ENCODE results near the gene DUSP28.
"Not testable (repeated sequence)": the region's sequence is repeated elsewhere in the genome, so short reads cannot be mapped to it uniquely, and the experiment has no call there.

Gene DUSP28

DNA sequence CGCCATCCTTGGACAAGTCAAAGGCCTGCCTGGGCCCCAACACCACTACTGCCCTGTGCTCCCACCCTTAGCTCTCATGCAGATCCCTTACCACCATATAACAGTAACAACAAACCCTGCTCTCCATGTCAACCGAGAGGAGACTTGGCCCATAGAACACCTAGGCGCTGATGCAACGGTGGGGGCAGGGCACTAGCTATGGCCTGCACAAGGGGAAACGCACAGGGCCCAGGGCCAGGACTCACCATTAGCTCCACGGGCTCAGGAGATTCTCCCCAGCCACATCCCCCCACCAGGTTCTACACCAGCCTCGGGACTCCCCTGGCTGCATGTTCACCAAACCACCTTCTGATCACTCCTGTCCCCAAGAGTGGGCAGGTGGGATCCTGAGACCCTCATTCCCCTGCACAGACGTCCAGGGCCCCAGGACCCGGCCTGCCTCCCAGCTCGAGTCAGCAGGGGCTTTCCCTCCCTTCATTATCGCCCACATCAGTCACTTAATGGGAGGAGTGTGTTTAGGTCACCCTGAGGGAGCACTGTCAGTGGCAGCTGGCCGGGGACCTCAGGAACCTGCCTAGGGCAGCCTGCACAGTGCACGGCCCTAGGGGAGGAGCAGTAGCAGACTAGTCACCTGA, 31.6 kb upstream of the DUSP28 start:
- no peak for DNase-seq

GRCh38 chr2:240529344-240529999, 30.7 kb upstream of the DUSP28 start:
- no peak for DNase-seq

GRCh38 chr2:240530181-240530580, 30.0 kb upstream of the DUSP28 start:
- DNase-seq = no peak

DNA sequence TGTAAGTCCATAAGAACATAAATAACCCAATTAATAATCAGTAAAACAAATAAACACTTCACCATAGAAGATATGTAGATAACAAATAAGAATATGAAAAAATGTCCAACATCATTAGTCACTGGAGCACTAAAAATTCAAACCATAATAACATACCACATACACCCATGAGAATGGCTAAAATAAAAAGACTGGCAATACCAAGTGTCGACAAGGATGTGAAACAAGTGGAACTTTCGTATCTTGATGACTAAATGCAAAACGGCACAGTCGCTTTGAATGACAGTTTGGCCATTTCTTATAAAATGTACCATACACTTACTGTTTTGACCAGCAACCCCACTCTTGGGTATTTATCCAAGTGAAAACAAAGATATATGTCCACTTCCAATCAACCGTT, 29.1 kb upstream of the DUSP28 start:
- DNase-seq = no peak

DNA sequence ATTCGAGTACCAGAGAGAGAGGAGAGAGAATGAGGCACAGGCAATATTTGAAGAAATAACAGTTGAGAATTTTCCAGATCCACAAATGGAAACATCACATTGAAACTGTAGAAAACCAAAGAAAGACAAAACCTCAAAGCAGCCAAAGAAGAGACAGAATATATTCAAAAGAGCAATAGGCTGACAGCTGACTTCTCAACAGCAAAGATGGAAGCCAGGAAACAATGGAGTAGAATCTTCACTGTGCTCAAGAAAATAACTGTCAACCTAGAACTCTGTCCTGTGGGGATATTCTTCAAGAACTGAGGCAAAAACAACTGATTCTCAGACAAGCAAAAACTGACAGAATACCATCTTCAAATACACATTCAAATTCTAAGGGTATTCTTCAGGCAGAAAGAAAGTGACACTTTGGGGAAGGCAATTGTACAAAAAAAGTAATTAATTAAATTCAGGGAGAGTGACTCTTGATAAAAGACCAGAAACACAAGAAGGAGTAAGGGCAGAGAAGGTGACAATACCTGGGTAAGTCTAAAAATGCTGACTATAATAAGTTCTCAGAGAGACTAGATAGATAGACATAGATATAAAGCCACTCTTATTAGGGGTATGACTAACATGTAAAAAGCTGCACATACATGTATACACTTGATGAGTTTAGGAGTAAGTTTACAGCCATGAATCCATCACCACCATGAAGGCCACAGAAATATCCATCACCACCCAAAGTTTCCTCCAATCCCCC, 28.0 kb upstream of the DUSP28 start:
- no peak for DNase-seq

DNA sequence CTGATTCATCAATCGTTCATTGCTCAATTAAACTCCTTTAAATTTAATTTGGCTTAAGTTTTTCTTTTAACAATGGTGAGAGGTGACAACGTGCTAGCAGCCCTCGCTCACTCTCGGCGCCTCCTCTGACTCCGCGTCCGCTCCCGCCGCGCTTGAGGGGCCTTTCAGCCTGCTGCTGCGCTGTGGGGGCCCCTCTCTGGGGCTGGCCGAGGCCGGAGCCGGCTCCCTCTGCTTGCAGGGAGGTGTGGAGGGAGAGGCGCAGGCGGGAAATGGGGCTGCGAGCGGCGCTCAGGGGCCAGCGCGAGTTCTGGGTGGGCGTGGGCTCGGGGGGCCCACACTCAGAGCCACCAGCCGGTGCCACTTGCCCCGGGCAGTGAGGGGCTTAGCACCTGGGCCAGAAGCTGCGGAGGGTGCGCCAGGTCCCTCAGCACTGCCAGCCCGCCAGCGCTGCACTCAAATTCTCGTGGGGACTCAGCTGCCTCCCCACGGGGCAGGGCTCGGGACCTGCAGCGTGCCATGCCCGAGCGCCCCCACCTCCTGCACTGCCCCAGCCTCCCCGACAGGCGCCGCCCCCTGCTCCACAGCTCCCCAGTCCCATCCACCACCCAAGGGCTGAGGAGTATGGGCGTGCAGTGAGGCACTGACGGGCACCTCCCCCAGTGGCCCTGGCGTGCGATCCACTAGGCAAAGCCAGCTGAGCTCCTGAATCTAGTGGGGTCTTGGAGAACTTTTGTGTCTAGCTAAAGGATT, 22.0 kb upstream of the DUSP28 start:
- DNase-seq = no peak

DNA sequence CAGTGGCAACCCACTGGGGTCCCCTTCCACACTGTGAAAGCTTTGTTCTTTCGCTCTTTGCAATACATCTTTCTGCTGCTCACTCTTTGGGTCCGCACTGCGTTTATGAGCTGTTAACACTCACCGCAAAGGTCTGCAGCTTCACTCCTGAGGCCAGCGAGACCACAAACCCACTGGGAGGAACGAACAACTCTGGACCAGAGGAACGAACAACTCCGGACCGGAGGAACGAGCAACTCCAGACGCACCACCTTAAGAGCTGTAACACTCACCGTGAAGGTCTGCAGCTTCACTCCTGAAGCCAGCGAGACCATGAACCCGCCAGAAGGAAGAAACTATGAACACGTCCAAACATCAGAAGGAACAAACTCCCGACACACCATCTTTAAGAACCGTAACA, 21.1 kb upstream of the DUSP28 start:
- DNase-seq = not testable (repeated sequence)

GRCh38 chr2:240539906-240540305, 20.3 kb upstream of the DUSP28 start:
- DNase-seq = no peak

GRCh38 chr2:240551288-240551687, 8.9 kb upstream of the DUSP28 start:
- no peak for DNase-seq

- DNase-seq = no peak
Observed at GRCh38 chr2:240551811-240552210, 8.3 kb upstream of the DUSP28 start.

DNA sequence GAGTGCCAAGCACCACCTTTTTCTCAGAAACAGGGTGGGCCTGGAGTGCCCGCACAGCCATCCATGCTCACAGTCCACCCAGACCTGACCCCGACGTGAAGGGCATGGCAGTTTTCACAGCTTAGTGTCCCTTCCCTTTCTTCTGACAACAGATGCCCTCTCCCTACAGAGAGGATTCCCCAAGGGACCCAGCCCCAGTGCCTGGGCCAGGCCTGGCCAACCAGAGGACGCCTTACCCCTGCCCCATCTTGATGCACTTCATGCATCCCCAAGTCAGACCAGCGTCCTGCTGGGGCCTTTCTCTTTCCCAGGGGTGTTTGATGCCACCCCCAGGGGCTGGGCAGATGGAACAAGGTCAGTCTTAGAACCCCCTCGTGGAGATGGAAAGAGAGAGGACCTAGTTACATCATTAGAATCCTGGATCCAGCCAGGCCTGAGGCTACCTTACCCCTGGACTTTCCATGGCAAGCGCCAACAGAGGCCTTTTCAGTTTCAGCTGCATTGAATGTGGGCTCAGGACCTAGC, 6.1 kb upstream of the DUSP28 start:
- no peak for DNase-seq

GRCh38 chr2:240554767-240555493, 5.2 kb upstream of the DUSP28 start:
- DNase-seq = no peak

DNA sequence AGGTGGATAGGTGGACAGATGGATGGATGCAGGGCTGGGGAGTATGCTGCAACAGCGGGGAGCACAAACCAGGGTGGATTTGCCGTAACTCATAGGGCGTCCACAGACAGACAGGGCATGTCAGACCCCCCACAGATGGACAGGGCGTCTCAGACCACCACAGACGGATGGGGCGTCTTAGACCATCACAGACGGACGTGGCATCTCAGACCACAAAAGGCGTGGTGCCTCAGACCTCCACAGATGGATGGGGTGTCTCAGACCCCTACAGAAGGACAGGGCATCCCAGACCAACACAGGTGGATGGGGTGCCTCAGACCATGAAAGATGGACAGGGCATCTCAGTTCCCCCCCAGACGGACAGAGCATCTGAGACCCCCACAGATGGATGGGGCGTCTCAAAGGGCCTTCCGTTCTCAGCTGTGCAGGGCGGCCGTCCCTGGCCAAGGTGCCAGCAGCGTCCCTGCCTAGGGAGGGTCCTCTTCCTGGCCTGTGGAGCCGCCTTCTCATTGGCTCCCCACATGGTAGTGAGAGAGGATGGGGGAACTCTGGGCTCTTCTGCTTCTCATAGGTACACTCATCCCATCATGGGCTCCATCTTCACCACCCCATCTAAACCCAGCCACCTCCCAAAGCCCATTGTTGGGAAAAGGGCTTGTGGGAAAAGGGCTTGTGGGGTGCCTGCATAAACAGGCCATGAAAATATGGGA, 4.5 kb upstream of the DUSP28 start:
- DNase-seq = no peak

DNA sequence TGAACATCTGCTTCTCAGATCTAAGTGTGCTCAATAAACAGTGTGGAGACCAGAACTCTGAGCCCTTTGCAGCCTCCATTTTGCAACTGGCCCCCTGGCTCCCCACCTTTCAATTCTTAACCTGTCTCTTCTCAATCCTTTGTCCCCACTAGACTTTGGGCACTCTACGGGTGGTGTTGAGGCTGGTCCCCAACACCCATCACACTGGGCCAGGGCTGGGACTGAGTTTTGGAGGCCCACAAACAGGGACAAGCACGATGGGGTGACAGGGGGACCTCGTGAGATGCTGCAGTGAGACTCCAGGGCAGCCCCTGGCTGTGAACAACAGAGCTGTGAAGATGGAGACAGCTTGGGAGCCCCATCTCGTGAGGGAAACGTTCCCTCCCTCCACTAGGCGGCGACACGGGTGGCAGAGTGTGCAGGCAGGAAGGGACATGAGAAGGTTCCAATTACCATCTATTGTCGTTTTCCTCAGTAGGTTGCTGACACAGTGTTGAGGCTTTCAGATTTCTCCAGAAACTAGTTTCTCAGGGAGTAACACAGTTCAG, 3.5 kb upstream of the DUSP28 start:
- peak; percentile 74 to 78 for DNase-seq

GRCh38 chr2:240557101-240557751, 2.9 kb upstream of the DUSP28 start:
- no peak for DNase-seq

GRCh38 chr2:240557808-240558207, 2.3 kb upstream of the DUSP28 start, which contains the start of gene ANKMY1:
TSS of gene ANKMY1 (minus strand) at chr2:240557988. CDS start at chr2:240557335, 653 bp downstream.
- peak; percentile 76 to 81 for DNase-seq

DNA sequence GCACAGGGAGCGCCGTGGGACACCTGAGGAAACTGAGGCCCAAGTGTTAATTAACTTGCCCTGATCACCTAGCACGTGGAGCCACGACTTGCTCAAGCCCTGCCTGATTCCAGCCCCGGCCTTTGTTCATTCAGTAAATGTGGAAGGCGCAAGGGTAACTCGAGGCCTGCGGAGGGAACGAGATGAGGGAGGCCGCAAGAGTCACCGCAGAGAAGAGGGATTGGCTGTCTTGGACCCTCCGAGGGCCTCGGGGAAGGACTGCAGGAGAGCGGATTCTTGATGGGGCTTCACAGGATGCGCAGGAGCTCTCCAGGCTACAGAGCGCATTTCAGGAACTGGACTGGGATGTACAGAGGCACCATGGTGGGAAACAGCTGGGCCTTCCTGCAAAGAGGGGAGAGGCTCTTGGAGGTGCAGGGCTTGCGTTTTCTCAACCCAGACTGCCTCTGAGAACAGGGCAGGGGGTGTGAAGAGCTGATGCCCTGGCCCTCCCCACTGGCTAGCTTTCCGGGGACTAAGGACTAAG, 1.9 kb upstream of the DUSP28 start:
- DNase-seq = no peak

GRCh38 chr2:240559286-240559685, 871 bp upstream of the DUSP28 start:
- DNase-seq = no peak

GRCh38 chr2:240560480-240561324, 545 bp downstream of the DUSP28 start:
- peak; percentile 100 for DNase-seq

Data from activated CD4-positive, alpha-beta T cell treated with anti-CD3 and anti-CD28 coated beads, Interleukin-2, amount 50 U/mL, for 48 hours (primary cell).